ENCODE measurements around the gene MYOG. TPM values are rescaled to one million over a fixed set of nuclear protein-coding genes. Genes with fewer than 3 reads are reported as not detected.

The MYOG gene
- total RNA-seq, 1 experiment from 2014 or later, result not detected

GRCh38 chr1:203057911-203058675 lies 27.7 kb downstream of the MYOG start:
- no TSS peak for BruUV-seq (replicated peaks)
- intact Hi-C loops (cut with micrococcal nuclease; ENCODE audit: unreplicated experiment), result no loop called here
- H3K36me3 Mint-ChIP-seq (ENCODE audit: insufficient read depth, unreplicated experiment), result peaks cover 4% of the 10 kb centered on the region

GRCh38 chr1:203056516-203056915 lies 29.3 kb downstream of the MYOG start:
- no peak overlapping the region for H3K27ac Mint-ChIP-seq (ENCODE audit: unreplicated experiment)
- peaks cover 4% of the 10 kb centered on the region for H3K36me3 Mint-ChIP-seq (ENCODE audit: insufficient read depth, unreplicated experiment)
- ChIA-PET POLR2A (no interaction called here), CTCF (no interaction called here)
- H3K36me3 ChIP-seq (ENCODE audit: control insufficient read depth, insufficient read depth, low read length), result no peaks in the 10 kb centered on the region; the same call in 1 of the 2 replicates
- TF ChIP-seq, protein P1, sequence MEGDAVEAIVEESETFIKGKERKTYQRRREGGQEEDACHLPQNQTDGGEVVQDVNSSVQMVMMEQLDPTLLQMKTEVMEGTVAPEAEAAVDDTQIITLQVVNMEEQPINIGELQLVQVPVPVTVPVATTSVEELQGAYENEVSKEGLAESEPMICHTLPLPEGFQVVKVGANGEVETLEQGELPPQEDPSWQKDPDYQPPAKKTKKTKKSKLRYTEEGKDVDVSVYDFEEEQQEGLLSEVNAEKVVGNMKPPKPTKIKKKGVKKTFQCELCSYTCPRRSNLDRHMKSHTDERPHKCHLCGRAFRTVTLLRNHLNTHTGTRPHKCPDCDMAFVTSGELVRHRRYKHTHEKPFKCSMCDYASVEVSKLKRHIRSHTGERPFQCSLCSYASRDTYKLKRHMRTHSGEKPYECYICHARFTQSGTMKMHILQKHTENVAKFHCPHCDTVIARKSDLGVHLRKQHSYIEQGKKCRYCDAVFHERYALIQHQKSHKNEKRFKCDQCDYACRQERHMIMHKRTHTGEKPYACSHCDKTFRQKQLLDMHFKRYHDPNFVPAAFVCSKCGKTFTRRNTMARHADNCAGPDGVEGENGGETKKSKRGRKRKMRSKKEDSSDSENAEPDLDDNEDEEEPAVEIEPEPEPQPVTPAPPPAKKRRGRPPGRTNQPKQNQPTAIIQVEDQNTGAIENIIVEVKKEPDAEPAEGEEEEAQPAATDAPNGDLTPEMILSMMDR (IDR thresholded peaks at IDR 0.05; ENCODE audit: insufficient read depth in 1 of 2, low read depth in 1 of 2, low read length in 1 of 2, severe bottlenecking in 1 of 2, unreplicated experiment in 1 of 2), result no peak
- H3K27me3 Mint-ChIP-seq (ENCODE audit: insufficient read depth, unreplicated experiment), result no peaks in the 10 kb centered on the region
- no peak overlapping the region for H3K4me3 ChIP-seq (ENCODE audit: low read depth, low read length)
- H3K9me3 ChIP-seq, result no peaks in the 10 kb centered on the region
- DNase-seq, result no peak
- intact Hi-C loops (cut with micrococcal nuclease; ENCODE audit: unreplicated experiment), result no loop called here
- peaks cover 8% of the 10 kb centered on the region for H3K4me1 Mint-ChIP-seq (ENCODE audit: low read depth, unreplicated experiment)
- H3K4me3 Mint-ChIP-seq (ENCODE audit: unreplicated experiment), result no peak overlapping the region
- BruUV-seq (replicated peaks), result no TSS peak
- H3K9me3 Mint-ChIP-seq (ENCODE audit: unreplicated experiment), result no peaks in the 10 kb centered on the region
- H3K27me3 ChIP-seq (replicated peaks; ENCODE audit: control insufficient read depth, insufficient read depth, low read length), result no peaks in the 10 kb centered on the region
- H3K4me1 ChIP-seq, result peaks cover 4% of the 10 kb centered on the region; the same call in 1 of the 2 replicates

More at GRCh38 chr1:203057911-203058675, 27.7 kb downstream of the MYOG start:
- Histone ChIP-seq H3K27me3 (replicated peaks; ENCODE audit: control insufficient read depth, insufficient read depth, low read length) (no peaks in the 10 kb centered on the region), H3K4me3 (ENCODE audit: low read depth, low read length) (no peak overlapping the region), H3K36me3 (ENCODE audit: control insufficient read depth, insufficient read depth, low read length) (no peaks in the 10 kb centered on the region; the same call in 1 of the 2 replicates), H3K9me3 (no peaks in the 10 kb centered on the region), H3K4me1 (peaks cover 8% of the 10 kb centered on the region; the same call in 1 of the 2 replicates)
- no peak for DNase-seq
- TF ChIP-seq, protein P1 (IDR thresholded peaks at IDR 0.05; ENCODE audit: insufficient read depth in 1 of 2, low read depth in 1 of 2, low read length in 1 of 2, severe bottlenecking in 1 of 2, unreplicated experiment in 1 of 2), result no peak
- Mint-ChIP-seq H3K4me1 (ENCODE audit: low read depth, unreplicated experiment) (peaks cover 14% of the 10 kb centered on the region), H3K9me3 (ENCODE audit: unreplicated experiment) (no peaks in the 10 kb centered on the region), H3K27ac (ENCODE audit: unreplicated experiment) (no peak overlapping the region), H3K27me3 (ENCODE audit: insufficient read depth, unreplicated experiment) (no peaks in the 10 kb centered on the region), H3K4me3 (ENCODE audit: unreplicated experiment) (no peak overlapping the region)
- POLR2A ChIA-PET, result no interaction called here
- CTCF ChIA-PET, result interaction anchor here (1.3 kb wide), 1 partner anchor 18 kb away, joined by 3 read pairs; no protein-coding TSS in a partner anchor

DNA sequence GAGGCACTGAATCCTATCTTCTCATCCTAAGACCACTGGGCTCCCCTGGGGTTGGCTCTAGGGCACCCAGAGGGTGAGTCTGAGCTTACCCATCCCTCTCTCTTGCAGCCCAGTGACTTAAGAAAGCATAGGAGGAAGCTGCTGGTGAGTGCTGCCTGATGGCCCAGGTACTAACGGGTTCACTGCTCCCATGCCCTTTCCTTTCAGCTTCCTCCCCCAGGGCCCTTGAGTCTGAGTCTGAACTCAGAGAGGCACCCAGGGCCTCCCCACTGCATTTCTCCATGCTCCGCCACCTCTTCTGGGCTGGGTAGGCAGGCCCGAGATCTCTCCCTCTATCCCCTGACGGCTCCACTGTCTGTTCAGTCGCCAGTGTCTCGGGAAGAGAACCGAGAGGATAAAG lies 29.8 kb downstream of the MYOG start:
- POLR2A ChIA-PET, result no interaction called here

More for the DNA sequence above, 29.8 kb downstream of the MYOG start:
- CTCF ChIA-PET, result interaction anchor here (0.6 to 0.9 kb wide), 2 partner anchors 17 to 71 kb away, joined by 4 to 5 read pairs; partner anchors contain the start of gene ADORA1
- no peak for DNase-seq
- Mint-ChIP-seq H3K36me3 (ENCODE audit: insufficient read depth, unreplicated experiment) (peaks cover 4% of the 10 kb centered on the region), H3K4me3 (ENCODE audit: unreplicated experiment) (no peak overlapping the region), H3K27me3 (ENCODE audit: insufficient read depth, unreplicated experiment) (no peaks in the 10 kb centered on the region), H3K9me3 (ENCODE audit: unreplicated experiment) (no peaks in the 10 kb centered on the region), H3K4me1 (ENCODE audit: low read depth, unreplicated experiment) (peaks cover 8% of the 10 kb centered on the region), H3K27ac (ENCODE audit: unreplicated experiment) (no peak overlapping the region)
- Histone ChIP-seq H3K4me3 (ENCODE audit: low read depth, low read length) (no peak overlapping the region), H3K27me3 (replicated peaks; ENCODE audit: control insufficient read depth, insufficient read depth, low read length) (no peaks in the 10 kb centered on the region), H3K4me1 (no peaks in the 10 kb centered on the region), H3K36me3 (ENCODE audit: control insufficient read depth, insufficient read depth, low read length) (no peaks in the 10 kb centered on the region), H3K9me3 (no peaks in the 10 kb centered on the region)
- intact Hi-C loops (cut with micrococcal nuclease; ENCODE audit: unreplicated experiment), result no loop called here
- TF ChIP-seq, protein P1 (IDR thresholded peaks at IDR 0.05; ENCODE audit: insufficient read depth in 1 of 2, low read depth in 1 of 2, low read length in 1 of 2, severe bottlenecking in 1 of 2, unreplicated experiment in 1 of 2), result no peak
- BruUV-seq (replicated peaks), result no TSS peak

All from Caco-2 (cell line).